Raji (cell line): ENCODE measurements around the gene GSDMA.
A peak's percentile ranks its signal among the peaks of the same experiment; 100 is the strongest.

Experiments
- POLR2A ChIP-seq: IDR thresholded peaks from 2 replicates; pipeline ENCODE4 v1.6.1; 2011; ENCODE audit warnings: low read depth, low read length, control low read depth; ENCODE audit not compliant: insufficient read depth

The GSDMA gene

GRCh38 chr17:39962642-39963220 is at the start of gene GSDMA:
Gene GSDMA, plus strand, starts transcription at chr17:39963004. Its CDS starts 2,684 bp downstream, at chr17:39965688.
- no peak for TF ChIP-seq POLR2A

GRCh38 chr17:39913989-39914388 is 48.8 kb upstream of the GSDMA start:
- TF ChIP-seq POLR2A: no peak

GRCh38 chr17:39915559-39915958 is 47.2 kb upstream of the GSDMA start:
- TF ChIP-seq POLR2A: no peak

- TF ChIP-seq POLR2A: no peak
Measured at GRCh38 chr17:39916918-39917317, 45.9 kb upstream of the GSDMA start.

- no peak for TF ChIP-seq POLR2A
Measured at GRCh38 chr17:39919087-39919683, 43.6 kb upstream of the GSDMA start.

GRCh38 chr17:39920218-39921210 is 42.3 kb upstream of the GSDMA start:
- TF ChIP-seq POLR2A: no peak

- TF ChIP-seq POLR2A: no peak
Measured at GRCh38 chr17:39921323-39921722, 41.5 kb upstream of the GSDMA start.

- no peak for TF ChIP-seq POLR2A
Measured at GRCh38 chr17:39922006-39922405, 40.8 kb upstream of the GSDMA start.

GRCh38 chr17:39923230-39923629 is 39.6 kb upstream of the GSDMA start:
- TF ChIP-seq POLR2A: no peak

- no peak for TF ChIP-seq POLR2A
Measured at GRCh38 chr17:39923836-39924690, 38.7 kb upstream of the GSDMA start.

GRCh38 chr17:39924691-39925055 is 38.1 kb upstream of the GSDMA start:
- no peak for TF ChIP-seq POLR2A

- no peak for TF ChIP-seq POLR2A
Measured at GRCh38 chr17:39925282-39926134, 37.3 kb upstream of the GSDMA start.

GRCh38 chr17:39926135-39926587 is 36.6 kb upstream of the GSDMA start:
- TF ChIP-seq POLR2A: no peak

GRCh38 chr17:39926588-39927100 is 36.2 kb upstream of the GSDMA start:
- TF ChIP-seq POLR2A: 0 out of 2 replicates have a peak, but pooled peaks have one; percentile 21
